PFSK-1 (cell line): ENCODE measurements around the gene CREB3.

Source experiments
- FOXP2 ChIP-seq: optimal IDR thresholded peaks from 2 replicates; pipeline ENCODE3; 2011; ENCODE audit warnings: borderline replicate concordance, control low read depth, inconsistent platforms; ENCODE audit not compliant: insufficient read depth; ENCODE audit errors: extremely low read length, extremely low read depth
- POLR2AphosphoS5 ChIP-seq: IDR thresholded peaks from 2 replicates; pipeline ENCODE4 v1.6.1; 2012; ENCODE audit warnings: low read depth, mild to moderate bottlenecking, control low read depth, low read length, moderate library complexity
- SIN3A ChIP-seq: IDR thresholded peaks from 2 replicates; pipeline ENCODE4 v1.6.1; 2012; ENCODE audit warnings: mild to moderate bottlenecking, low read length, moderate library complexity, borderline replicate concordance; ENCODE audit not compliant: insufficient read depth
- TAF1 ChIP-seq: IDR thresholded peaks from 2 replicates; pipeline ENCODE4 v1.6.1; 2012; ENCODE audit warnings: low read length, control low read depth, borderline replicate concordance; ENCODE audit not compliant: insufficient read depth
- TF ChIP-seq, protein P1 (sequence below), 2 experiments: IDR thresholded peaks; 2 replicates each; pipeline versions ENCODE4 v1.6.1 to v1.8.0; 2011 to 2012; ENCODE audit warnings: low read depth in 2 of 2, low read length in 2 of 2, control low read depth in 1 of 2, inconsistent platforms in 1 of 2, mild to moderate bottlenecking in 1 of 2, moderate library complexity in 1 of 2; ENCODE audit not compliant: insufficient read depth in 1 of 2

Gene CREB3

DNA sequence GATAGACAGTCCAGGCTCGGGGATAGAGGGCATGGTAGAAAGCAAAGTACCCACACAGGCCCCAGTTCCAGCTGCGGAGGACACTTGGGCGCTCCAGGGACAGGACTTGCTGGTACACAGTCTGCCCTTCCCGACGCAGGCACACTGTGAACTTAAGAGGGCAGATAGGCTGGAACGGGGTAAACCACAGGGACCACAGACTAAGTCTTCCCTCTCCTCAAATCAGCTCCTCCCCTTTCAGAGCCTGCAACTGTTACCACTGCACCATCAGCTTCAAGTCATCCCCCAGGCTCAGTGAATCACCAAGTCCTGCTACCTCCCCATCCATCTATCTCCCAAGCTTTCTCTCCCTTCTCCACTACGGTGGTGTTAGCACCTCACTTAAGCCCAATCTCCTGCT, 9.3 kb downstream of the CREB3 start:
- no peak for TF ChIP-seq FOXP2
- no peak for TF ChIP-seq POLR2AphosphoS5
- TF ChIP-seq, protein P1, sequence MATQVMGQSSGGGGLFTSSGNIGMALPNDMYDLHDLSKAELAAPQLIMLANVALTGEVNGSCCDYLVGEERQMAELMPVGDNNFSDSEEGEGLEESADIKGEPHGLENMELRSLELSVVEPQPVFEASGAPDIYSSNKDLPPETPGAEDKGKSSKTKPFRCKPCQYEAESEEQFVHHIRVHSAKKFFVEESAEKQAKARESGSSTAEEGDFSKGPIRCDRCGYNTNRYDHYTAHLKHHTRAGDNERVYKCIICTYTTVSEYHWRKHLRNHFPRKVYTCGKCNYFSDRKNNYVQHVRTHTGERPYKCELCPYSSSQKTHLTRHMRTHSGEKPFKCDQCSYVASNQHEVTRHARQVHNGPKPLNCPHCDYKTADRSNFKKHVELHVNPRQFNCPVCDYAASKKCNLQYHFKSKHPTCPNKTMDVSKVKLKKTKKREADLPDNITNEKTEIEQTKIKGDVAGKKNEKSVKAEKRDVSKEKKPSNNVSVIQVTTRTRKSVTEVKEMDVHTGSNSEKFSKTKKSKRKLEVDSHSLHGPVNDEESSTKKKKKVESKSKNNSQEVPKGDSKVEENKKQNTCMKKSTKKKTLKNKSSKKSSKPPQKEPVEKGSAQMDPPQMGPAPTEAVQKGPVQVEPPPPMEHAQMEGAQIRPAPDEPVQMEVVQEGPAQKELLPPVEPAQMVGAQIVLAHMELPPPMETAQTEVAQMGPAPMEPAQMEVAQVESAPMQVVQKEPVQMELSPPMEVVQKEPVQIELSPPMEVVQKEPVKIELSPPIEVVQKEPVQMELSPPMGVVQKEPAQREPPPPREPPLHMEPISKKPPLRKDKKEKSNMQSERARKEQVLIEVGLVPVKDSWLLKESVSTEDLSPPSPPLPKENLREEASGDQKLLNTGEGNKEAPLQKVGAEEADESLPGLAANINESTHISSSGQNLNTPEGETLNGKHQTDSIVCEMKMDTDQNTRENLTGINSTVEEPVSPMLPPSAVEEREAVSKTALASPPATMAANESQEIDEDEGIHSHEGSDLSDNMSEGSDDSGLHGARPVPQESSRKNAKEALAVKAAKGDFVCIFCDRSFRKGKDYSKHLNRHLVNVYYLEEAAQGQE (IDR thresholded peaks at IDR 0.05; ENCODE audit: insufficient read depth in 1 of 2, low read depth in 2 of 2, low read length in 2 of 2): no peak
- no peak for TF ChIP-seq TAF1
- TF ChIP-seq SIN3A: no peak

DNA sequence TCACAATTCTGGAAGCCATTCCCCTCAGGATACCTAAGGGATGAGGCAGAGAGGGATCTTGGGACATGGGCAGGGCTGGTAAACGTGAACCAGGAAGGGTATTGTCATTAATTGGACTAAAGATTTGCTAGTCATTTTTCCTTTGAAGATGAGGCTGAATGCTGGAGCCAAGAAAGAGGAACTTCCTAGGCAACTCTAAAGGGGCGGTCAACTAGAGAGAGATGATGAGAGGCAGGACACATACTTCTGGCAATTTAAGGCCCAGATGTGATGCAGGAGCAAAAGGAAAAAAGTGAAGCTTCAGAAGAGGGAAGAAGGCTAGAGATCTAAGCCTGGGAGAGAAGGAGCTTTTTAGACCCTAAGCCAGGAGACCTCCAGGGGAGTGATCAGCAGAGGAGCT, 11.0 kb downstream of the CREB3 start:
- TF ChIP-seq FOXP2 (no peak), POLR2AphosphoS5 (no peak), SIN3A (no peak), TAF1 (no peak)
- TF ChIP-seq, protein P1 (IDR thresholded peaks at IDR 0.05; ENCODE audit: insufficient read depth in 1 of 2, low read depth in 2 of 2, low read length in 2 of 2): no peak

DNA sequence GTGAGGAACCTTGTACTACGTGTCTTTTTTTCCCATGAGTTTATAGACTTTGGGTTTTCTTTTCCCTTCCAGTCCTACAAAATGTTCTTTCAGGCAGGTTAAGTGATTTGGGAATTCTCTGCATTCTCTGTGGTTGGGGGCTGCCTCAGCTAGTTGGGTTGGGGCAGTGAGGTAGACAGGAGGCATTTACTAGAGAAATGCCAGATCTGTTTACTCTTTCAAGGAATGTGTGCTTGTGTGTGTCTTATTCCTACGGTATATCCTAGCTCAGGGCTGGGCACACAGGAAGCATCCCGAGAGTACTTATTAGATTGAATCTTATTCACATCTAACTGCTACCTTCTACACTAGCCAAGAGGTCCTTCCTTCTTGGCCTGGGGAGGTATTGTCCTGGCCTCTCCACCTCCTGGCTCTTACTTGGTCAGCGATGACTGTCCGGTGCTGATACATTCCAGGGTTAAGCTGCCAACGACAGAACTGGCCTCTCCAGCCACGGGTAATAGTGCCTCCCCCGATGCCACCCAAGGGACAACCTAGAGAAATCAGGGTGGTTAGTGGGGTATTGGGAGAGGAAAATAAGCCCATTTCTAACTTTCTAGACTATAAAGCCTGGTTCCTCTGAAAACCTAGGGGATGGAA, 11.5 kb downstream of the CREB3 start:
- TF ChIP-seq FOXP2: no peak
- no peak for TF ChIP-seq POLR2AphosphoS5
- TF ChIP-seq TAF1: no peak
- TF ChIP-seq, protein P1 (IDR thresholded peaks at IDR 0.05; ENCODE audit: insufficient read depth in 1 of 2, low read depth in 2 of 2, low read length in 2 of 2): no peak
- no peak for TF ChIP-seq SIN3A

GRCh38 chr9:35745569-35745968, 13.1 kb downstream of the CREB3 start:
- no peak for TF ChIP-seq SIN3A
- TF ChIP-seq POLR2AphosphoS5: no peak

DNA sequence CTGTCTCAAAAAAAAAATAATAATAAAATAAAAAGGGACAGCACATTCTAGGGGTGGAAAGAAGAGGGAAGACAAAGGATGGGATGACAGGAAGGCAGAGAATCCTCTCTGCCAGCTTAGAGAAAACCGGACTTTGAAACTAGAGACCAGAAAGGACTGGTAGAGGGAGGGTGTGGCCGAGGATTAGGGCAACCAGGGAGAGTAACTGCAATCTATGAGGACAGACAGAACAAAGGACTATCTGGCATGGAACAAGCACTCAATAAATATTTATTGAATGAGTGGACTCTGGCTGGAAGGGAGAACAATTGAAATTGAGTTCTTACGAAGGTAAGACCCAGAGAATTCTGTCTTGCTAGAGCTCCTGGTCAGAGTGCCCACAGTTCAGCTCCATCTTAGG, 14.1 kb downstream of the CREB3 start:
- no peak for TF ChIP-seq TAF1
- no peak for TF ChIP-seq SIN3A
- no peak for TF ChIP-seq FOXP2
- TF ChIP-seq POLR2AphosphoS5: no peak
- TF ChIP-seq, protein P1 (IDR thresholded peaks at IDR 0.05; ENCODE audit: insufficient read depth in 1 of 2, low read depth in 2 of 2, low read length in 2 of 2): no peak
